Testis (tissue), 3 donors: ENCODE data around the gene AGBL1. TPM values are rescaled to one million over a fixed set of nuclear protein-coding genes. Genes with fewer than 3 reads are reported as not detected.
A peak's percentile ranks its signal among the peaks of the same experiment; 100 is the strongest.

ENCODE experiments used
- DNase-seq: peaks from one replicate; pipeline ENCODE4 v3.0.0-alpha.2; 2019
- H3K27ac ChIP-seq, 2 donors: fragments of 200-600 bp; sonication (generic); one replicate each; pipeline ENCODE4 v1.5.1; 2019
- H3K27me3 ChIP-seq: fragments of 200-600 bp; sonication (generic); one replicate; pipeline ENCODE4 v1.5.1; 2019
- H3K36me3 ChIP-seq: fragments of 200-600 bp; sonication (generic); one replicate; pipeline ENCODE4 v1.5.1; 2017; ENCODE audit warnings: low read depth; ENCODE audit errors: missing control alignments
- H3K4me1 ChIP-seq: fragments of 200-600 bp; sonication (generic); one replicate; pipeline ENCODE4 v1.5.1; 2019
- H3K4me3 ChIP-seq, 2 donors: fragments of 200-600 bp; sonication (generic); one replicate each; pipeline ENCODE4 v1.5.1; 2017 to 2019
- H3K9me3 ChIP-seq: fragments of 200-600 bp; sonication (generic); one replicate; pipeline ENCODE4 v1.5.1; 2017
- CTCF ChIP-seq, 3 experiments: fragments of 450-650 bp in 2 of 3; fragments of 200-600 bp in 1 of 3; sonication (generic) in 1 of 3; IDR thresholded peaks; one replicate each; pipeline ENCODE4 v1.5.1; 2016 to 2019; ENCODE audit warnings: antibody characterized with exemption in 3 of 3, mild to moderate bottlenecking in 2 of 3, moderate library complexity in 1 of 3
- POLR2A ChIP-seq: fragments of 450-650 bp; IDR thresholded peaks from one replicate; pipeline ENCODE4 v1.6.1; 2017; ENCODE audit warnings: antibody characterized with exemption, mild to moderate bottlenecking, moderate library complexity
- WGBS, 2 donors: methylation state at CpG; one replicate each; pipeline ENCODE4 v1.1.5; 2018; 5-methylcytosine and 5-hydroxymethylcytosine counted together
- intact Hi-C: fragments of 100-400 bp; cut with DNase I; formaldehyde crosslinking; loops from one replicate; pipeline ENCODE4 v1.15.1; 2023; ENCODE audit warnings: low total_unique reads
- polyA plus RNA-seq: library from polyadenylated mRNA; stranded (reverse); fragments of 350-450 nt; fragmentation: Illumina TruSeq; extraction: RNeasy Lipid Tissue Mini Kit (QIAGEN cat#74804); gene quantifications from one replicate; pipeline ENCODE4 v1.2.3, GENCODE V29; 2014; ENCODE audit warnings: low read depth, low replicate concordance; ENCODE audit not compliant: insufficient read depth
- total RNA-seq, 2 donors: library from RNA; depleted of rRNA; stranded (reverse); fragments of >200 nt; gene quantifications; one replicate each; pipeline ENCODE4 v1.2.3, GENCODE V29; 2016

AGBL1 gene
- total and polyA plus RNA-seq, 3 donors from 2014 or later, result 0.37 to 0.94 (median 0.70) TPM

- TF ChIP-seq POLR2A (no peak), CTCF (IDR thresholded peaks at IDR 0.05) (no peak)
- Histone ChIP-seq H3K4me3 (no peak overlapping the region), H3K36me3 (no peaks in the 10 kb centered on the region), H3K27me3 (no peaks in the 10 kb centered on the region), H3K4me1 (no peaks in the 10 kb centered on the region), H3K9me3 (no peaks in the 10 kb centered on the region), H3K27ac (no peak overlapping the region)
- DNase-seq, result no peak
- intact Hi-C loops, result no loop called here
Observed at GRCh38 chr15:86355361-86355760, 275.7 kb downstream of the AGBL1 start.

- intact Hi-C loops, result no loop called here
- no peak overlapping the region for H3K4me3 ChIP-seq
- 15 to 25% methylated on average over 1 of the region's 1 CpG for WGBS, 2 donors
- no peaks in the 10 kb centered on the region for H3K4me1 ChIP-seq
- peak; percentile 15 for DNase-seq
- H3K27ac ChIP-seq, result no peak overlapping the region
- no peaks in the 10 kb centered on the region for H3K9me3 ChIP-seq
- H3K36me3 ChIP-seq, result no peaks in the 10 kb centered on the region
- no peaks in the 10 kb centered on the region for H3K27me3 ChIP-seq
- TF ChIP-seq POLR2A (no peak), CTCF (IDR thresholded peaks at IDR 0.05) (no peak)
Observed at GRCh38 chr15:86355801-86356200, 276.1 kb downstream of the AGBL1 start.

GRCh38 chr15:86362555-86362954 is 282.9 kb downstream of the AGBL1 start:
- no peak overlapping the region for H3K27ac ChIP-seq
- H3K36me3 ChIP-seq, result no peaks in the 10 kb centered on the region
- DNase-seq, result no peak
- no peak overlapping the region for H3K4me3 ChIP-seq
- intact Hi-C loops, result no loop called here
- no peaks in the 10 kb centered on the region for H3K27me3 ChIP-seq
- H3K9me3 ChIP-seq, result no peaks in the 10 kb centered on the region
- H3K4me1 ChIP-seq, result no peaks in the 10 kb centered on the region
- TF ChIP-seq CTCF (IDR thresholded peaks at IDR 0.05), result no peak
- no peak for TF ChIP-seq POLR2A

- DNase-seq, result no peak
- TF ChIP-seq CTCF (IDR thresholded peaks at IDR 0.05) (no peak), POLR2A (no peak)
- Histone ChIP-seq H3K9me3 (no peaks in the 10 kb centered on the region), H3K4me1 (no peaks in the 10 kb centered on the region), H3K36me3 (no peaks in the 10 kb centered on the region), H3K27ac (no peak overlapping the region), H3K27me3 (no peaks in the 10 kb centered on the region), H3K4me3 (no peak overlapping the region)
- WGBS, 2 donors, result 33 to 57% methylated on average over 1 of the region's 1 CpG
- intact Hi-C loops, result no loop called here
Observed at GRCh38 chr15:86373147-86373546, 293.5 kb downstream of the AGBL1 start.

- TF ChIP-seq CTCF (IDR thresholded peaks at IDR 0.05) (no peak), POLR2A (no peak)
- WGBS, 2 donors, result 80 to 84% methylated on average over 1 of the region's 1 CpG
- no peaks in the 10 kb centered on the region for H3K9me3 ChIP-seq
- DNase-seq, result no peak
- H3K4me1 ChIP-seq, result no peaks in the 10 kb centered on the region
- H3K27ac ChIP-seq, result no peak overlapping the region
- H3K27me3 ChIP-seq, result no peaks in the 10 kb centered on the region
- intact Hi-C loops, result no loop called here
- H3K36me3 ChIP-seq, result no peaks in the 10 kb centered on the region
- no peak overlapping the region for H3K4me3 ChIP-seq
Observed at GRCh38 chr15:86375733-86376280, 296.1 kb downstream of the AGBL1 start.
